ENCODE measurements around the gene ATP8A2.

ATP8A2 gene

GRCh38 chr13:25380741-25381324 is 9.1 kb downstream of the ATP8A2 start:
- no peak overlapping the region for H3K4me3 ChIP-seq (ENCODE audit: low read depth, low read length)
- peaks cover 52% of the 10 kb centered on the region for H3K27me3 ChIP-seq (ENCODE audit: insufficient read depth, low read length)
- H3K4me1 ChIP-seq (ENCODE audit: control insufficient read depth, insufficient read depth, low read length, unreplicated experiment) = no peaks in the 10 kb centered on the region
- no peak overlapping the region for H3K27ac ChIP-seq (ENCODE audit: low read depth, low read length)
- no peaks in the 10 kb centered on the region for H3K36me3 ChIP-seq (ENCODE audit: insufficient read depth, low read length)
- no peaks in the 10 kb centered on the region for H3K79me2 ChIP-seq (ENCODE audit: control insufficient read depth, insufficient read depth, low read length, unreplicated experiment)
- no peak overlapping the region for H2AFZ ChIP-seq (ENCODE audit: low read length, unreplicated experiment)

GRCh38 chr13:25384758-25385410 is 13.1 kb downstream of the ATP8A2 start:
- H3K79me2 ChIP-seq (ENCODE audit: control insufficient read depth, insufficient read depth, low read length, unreplicated experiment) = no peaks in the 10 kb centered on the region
- H3K4me1 ChIP-seq (ENCODE audit: control insufficient read depth, insufficient read depth, low read length, unreplicated experiment) = no peaks in the 10 kb centered on the region
- H3K27me3 ChIP-seq (ENCODE audit: insufficient read depth, low read length) = peaks cover 52% of the 10 kb centered on the region
- no peak overlapping the region for H3K27ac ChIP-seq (ENCODE audit: low read depth, low read length)
- H2AFZ ChIP-seq (ENCODE audit: low read length, unreplicated experiment) = no peak overlapping the region
- no peak overlapping the region for H3K4me3 ChIP-seq (ENCODE audit: low read depth, low read length)
- H3K36me3 ChIP-seq (ENCODE audit: insufficient read depth, low read length) = no peaks in the 10 kb centered on the region

DNA sequence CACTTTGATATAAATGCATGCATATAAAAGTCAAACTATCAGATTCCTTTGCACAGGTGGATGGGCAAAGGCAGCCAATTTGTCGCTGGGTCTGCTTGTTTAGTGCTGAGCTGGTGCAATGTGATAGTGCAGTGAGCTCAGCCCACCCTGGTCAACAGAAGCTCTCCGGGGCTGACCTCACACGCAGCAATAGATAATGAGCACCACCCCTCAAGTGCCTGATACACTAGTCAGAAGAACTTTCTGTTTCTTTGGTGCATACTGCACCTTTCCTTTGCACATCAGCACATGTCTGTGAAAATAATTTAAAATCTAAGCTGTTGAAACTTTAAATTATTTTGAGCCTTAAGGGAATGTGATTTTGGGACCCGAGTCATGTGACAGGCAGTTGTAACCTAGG is 20.2 kb downstream of the ATP8A2 start:
- Histone ChIP-seq H3K4me3 (ENCODE audit: low read depth, low read length) (no peak overlapping the region), H3K27me3 (ENCODE audit: insufficient read depth, low read length) (peaks cover 22% of the 10 kb centered on the region), H3K27ac (ENCODE audit: low read depth, low read length) (no peak overlapping the region), H2AFZ (ENCODE audit: low read length, unreplicated experiment) (no peak overlapping the region), H3K36me3 (ENCODE audit: insufficient read depth, low read length) (no peaks in the 10 kb centered on the region), H3K4me1 (ENCODE audit: control insufficient read depth, insufficient read depth, low read length, unreplicated experiment) (no peaks in the 10 kb centered on the region), H3K79me2 (ENCODE audit: control insufficient read depth, insufficient read depth, low read length, unreplicated experiment) (no peaks in the 10 kb centered on the region)

DNA sequence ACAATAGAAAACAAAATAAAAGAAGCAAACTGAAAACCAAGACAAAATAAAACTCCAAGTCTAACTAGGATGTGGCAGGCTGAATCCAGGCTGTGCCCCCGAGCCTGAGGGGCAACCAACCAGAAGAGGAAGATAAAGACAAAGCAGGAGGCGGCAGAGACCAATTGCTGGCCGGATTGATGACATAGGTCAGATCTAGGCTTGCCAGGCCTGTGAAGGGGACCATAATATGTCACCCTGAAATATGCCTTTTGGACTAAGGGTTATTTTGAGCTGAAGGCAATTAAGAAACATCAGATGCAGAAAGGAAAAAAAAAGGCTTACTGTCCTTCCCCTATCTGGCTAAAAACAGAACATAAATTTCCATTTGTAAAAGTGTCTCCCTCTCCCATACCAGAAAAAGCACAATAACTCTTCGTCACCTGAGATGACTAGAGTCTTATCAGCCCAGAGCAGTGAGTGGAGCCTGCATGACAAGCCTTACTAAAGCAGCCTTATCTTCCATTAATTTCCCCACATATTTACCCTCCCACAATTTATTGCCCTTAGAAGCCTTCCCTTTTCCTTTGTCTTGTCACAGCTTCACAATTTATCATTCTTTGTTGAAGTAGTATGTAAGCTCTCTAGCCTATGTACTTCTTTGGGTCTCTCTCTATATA is 22.8 kb downstream of the ATP8A2 start:
- Histone ChIP-seq H3K4me1 (ENCODE audit: control insufficient read depth, insufficient read depth, low read length, unreplicated experiment) (no peaks in the 10 kb centered on the region), H3K36me3 (ENCODE audit: insufficient read depth, low read length) (no peaks in the 10 kb centered on the region), H2AFZ (ENCODE audit: low read length, unreplicated experiment) (no peak overlapping the region), H3K27me3 (ENCODE audit: insufficient read depth, low read length) (peaks cover 17% of the 10 kb centered on the region), H3K27ac (ENCODE audit: low read depth, low read length) (no peak overlapping the region), H3K4me3 (ENCODE audit: low read depth, low read length) (no peak overlapping the region), H3K79me2 (ENCODE audit: control insufficient read depth, insufficient read depth, low read length, unreplicated experiment) (no peaks in the 10 kb centered on the region)

- H2AFZ ChIP-seq (ENCODE audit: low read length, unreplicated experiment) = no peak overlapping the region
- H3K79me2 ChIP-seq (ENCODE audit: control insufficient read depth, insufficient read depth, low read length, unreplicated experiment) = no peaks in the 10 kb centered on the region
- H3K36me3 ChIP-seq (ENCODE audit: insufficient read depth, low read length) = no peaks in the 10 kb centered on the region
- H3K27me3 ChIP-seq (ENCODE audit: insufficient read depth, low read length) = peaks cover 8% of the 10 kb centered on the region; the same call in 1 of the 2 replicates
- H3K4me3 ChIP-seq (ENCODE audit: low read depth, low read length) = no peak overlapping the region
- no peaks in the 10 kb centered on the region for H3K4me1 ChIP-seq (ENCODE audit: control insufficient read depth, insufficient read depth, low read length, unreplicated experiment)
- no peak overlapping the region for H3K27ac ChIP-seq (ENCODE audit: low read depth, low read length)
Measured at GRCh38 chr13:25397763-25398162, 26.0 kb downstream of the ATP8A2 start.

DNA sequence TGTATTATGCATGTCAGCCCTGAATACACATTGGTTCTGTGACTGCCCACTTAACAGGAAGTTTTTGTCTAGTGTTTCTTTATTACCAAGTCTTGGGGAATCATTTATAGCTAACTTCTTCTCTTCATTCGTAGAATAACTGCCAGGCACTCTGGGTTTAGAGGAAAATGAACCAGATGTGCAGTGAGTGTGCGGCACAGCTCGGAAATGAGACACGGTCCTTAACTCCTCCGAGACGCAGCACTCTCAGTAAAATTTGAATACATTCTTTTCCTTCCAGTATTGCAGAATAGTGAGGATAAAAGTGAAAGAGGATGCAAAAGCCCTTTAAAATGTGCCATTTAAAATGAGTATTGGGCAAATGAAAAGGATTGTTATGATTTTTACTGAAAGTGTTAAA is 29.2 kb downstream of the ATP8A2 start:
- Histone ChIP-seq H3K4me1 (ENCODE audit: control insufficient read depth, insufficient read depth, low read length, unreplicated experiment) (no peaks in the 10 kb centered on the region), H3K4me3 (ENCODE audit: low read depth, low read length) (no peak overlapping the region), H3K27ac (ENCODE audit: low read depth, low read length) (no peak overlapping the region), H3K27me3 (ENCODE audit: insufficient read depth, low read length) (peaks cover 5% of the 10 kb centered on the region; the same call in 1 of the 2 replicates), H3K36me3 (ENCODE audit: insufficient read depth, low read length) (no peaks in the 10 kb centered on the region), H3K79me2 (ENCODE audit: control insufficient read depth, insufficient read depth, low read length, unreplicated experiment) (no peaks in the 10 kb centered on the region), H2AFZ (ENCODE audit: low read length, unreplicated experiment) (no peak overlapping the region)

- no peak overlapping the region for H3K27ac ChIP-seq (ENCODE audit: low read depth, low read length)
- H3K79me2 ChIP-seq (ENCODE audit: control insufficient read depth, insufficient read depth, low read length, unreplicated experiment) = no peaks in the 10 kb centered on the region
- peaks cover 5% of the 10 kb centered on the region; the same call in 1 of the 2 replicates for H3K27me3 ChIP-seq (ENCODE audit: insufficient read depth, low read length)
- no peaks in the 10 kb centered on the region for H3K4me1 ChIP-seq (ENCODE audit: control insufficient read depth, insufficient read depth, low read length, unreplicated experiment)
- H2AFZ ChIP-seq (ENCODE audit: low read length, unreplicated experiment) = no peak overlapping the region
- no peak overlapping the region for H3K4me3 ChIP-seq (ENCODE audit: low read depth, low read length)
- H3K36me3 ChIP-seq (ENCODE audit: insufficient read depth, low read length) = no peaks in the 10 kb centered on the region
Measured at GRCh38 chr13:25401958-25402357, 30.2 kb downstream of the ATP8A2 start.

GRCh38 chr13:25406377-25406776 is 34.6 kb downstream of the ATP8A2 start:
- Histone ChIP-seq H3K79me2 (ENCODE audit: control insufficient read depth, insufficient read depth, low read length, unreplicated experiment) (no peaks in the 10 kb centered on the region), H3K36me3 (ENCODE audit: insufficient read depth, low read length) (no peaks in the 10 kb centered on the region), H2AFZ (ENCODE audit: low read length, unreplicated experiment) (no peak overlapping the region), H3K27ac (ENCODE audit: low read depth, low read length) (no peak overlapping the region), H3K4me1 (ENCODE audit: control insufficient read depth, insufficient read depth, low read length, unreplicated experiment) (no peaks in the 10 kb centered on the region), H3K27me3 (ENCODE audit: insufficient read depth, low read length) (peaks cover 3% of the 10 kb centered on the region; the same call in 1 of the 2 replicates), H3K4me3 (ENCODE audit: low read depth, low read length) (no peak overlapping the region)

GRCh38 chr13:25409938-25410337 is 38.2 kb downstream of the ATP8A2 start:
- no peaks in the 10 kb centered on the region for H3K36me3 ChIP-seq (ENCODE audit: insufficient read depth, low read length)
- H3K27ac ChIP-seq (ENCODE audit: low read depth, low read length) = no peak overlapping the region
- H2AFZ ChIP-seq (ENCODE audit: low read length, unreplicated experiment) = no peak overlapping the region
- H3K4me1 ChIP-seq (ENCODE audit: control insufficient read depth, insufficient read depth, low read length, unreplicated experiment) = no peaks in the 10 kb centered on the region
- H3K27me3 ChIP-seq (ENCODE audit: insufficient read depth, low read length) = peaks cover 3% of the 10 kb centered on the region; the same call in 1 of the 2 replicates
- H3K79me2 ChIP-seq (ENCODE audit: control insufficient read depth, insufficient read depth, low read length, unreplicated experiment) = no peaks in the 10 kb centered on the region
- H3K4me3 ChIP-seq (ENCODE audit: low read depth, low read length) = no peak overlapping the region

DNA sequence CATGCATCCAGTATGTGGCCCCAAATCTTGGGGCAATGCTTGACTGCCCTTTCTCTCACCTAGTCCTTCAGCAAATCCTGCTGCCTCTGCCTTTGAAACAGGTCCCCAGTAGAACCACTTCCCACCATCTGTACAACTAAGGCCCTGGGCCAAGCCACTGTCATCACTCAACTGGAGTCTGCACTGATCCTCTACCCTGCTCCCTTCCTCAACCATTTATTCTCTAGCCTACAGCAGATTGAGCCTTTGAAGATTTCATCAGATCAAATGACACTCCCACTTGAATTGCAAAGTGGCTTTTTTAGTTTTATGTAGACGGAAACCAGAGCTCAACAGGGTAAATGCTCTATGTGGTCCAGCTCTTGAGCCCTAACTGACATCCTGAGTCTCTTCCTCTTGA is 43.5 kb downstream of the ATP8A2 start:
- H3K4me1 ChIP-seq (ENCODE audit: control insufficient read depth, insufficient read depth, low read length, unreplicated experiment) = no peaks in the 10 kb centered on the region
- no peak overlapping the region for H2AFZ ChIP-seq (ENCODE audit: low read length, unreplicated experiment)
- H3K36me3 ChIP-seq (ENCODE audit: insufficient read depth, low read length) = no peaks in the 10 kb centered on the region
- no peak overlapping the region for H3K27ac ChIP-seq (ENCODE audit: low read depth, low read length)
- H3K4me3 ChIP-seq (ENCODE audit: low read depth, low read length) = no peak overlapping the region
- H3K27me3 ChIP-seq (ENCODE audit: insufficient read depth, low read length) = peaks cover 28% of the 10 kb centered on the region
- no peaks in the 10 kb centered on the region for H3K79me2 ChIP-seq (ENCODE audit: control insufficient read depth, insufficient read depth, low read length, unreplicated experiment)

DNA sequence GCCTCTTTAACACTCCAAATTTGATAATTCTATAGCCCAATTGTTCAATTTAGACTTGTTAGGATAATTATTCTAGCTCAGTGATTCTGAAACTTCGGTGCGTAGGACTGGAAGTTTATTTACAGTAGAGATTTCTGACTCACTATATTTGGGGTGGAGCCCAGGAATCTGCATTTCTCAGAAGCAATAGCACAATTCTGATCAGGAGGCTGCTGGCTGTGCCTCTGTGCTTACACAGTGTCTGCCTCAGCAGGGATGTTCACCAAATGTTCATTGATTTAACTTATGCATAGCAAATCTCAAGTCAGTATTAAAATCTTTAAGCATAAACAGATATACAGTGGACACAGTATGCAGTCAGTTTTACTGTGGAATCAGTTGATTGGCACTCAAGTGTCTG is 45.8 kb downstream of the ATP8A2 start:
- Histone ChIP-seq H3K27ac (ENCODE audit: low read depth, low read length) (no peak overlapping the region), H2AFZ (ENCODE audit: low read length, unreplicated experiment) (no peak overlapping the region), H3K36me3 (ENCODE audit: insufficient read depth, low read length) (no peaks in the 10 kb centered on the region), H3K4me1 (ENCODE audit: control insufficient read depth, insufficient read depth, low read length, unreplicated experiment) (no peaks in the 10 kb centered on the region), H3K27me3 (ENCODE audit: insufficient read depth, low read length) (peaks cover 31% of the 10 kb centered on the region), H3K79me2 (ENCODE audit: control insufficient read depth, insufficient read depth, low read length, unreplicated experiment) (no peaks in the 10 kb centered on the region), H3K4me3 (ENCODE audit: low read depth, low read length) (no peak overlapping the region)

Data from ACC112 (cell line).